GM20000 (cell line): Measurements from ENCODE around the gene CBFB.

Experiments used
- DNase-seq: peaks from one replicate; pipeline ENCODE4 v3.0.0; 2012; ENCODE audit warnings: low spot score
- TF ChIP-seq, protein P1 (sequence below): IDR thresholded peaks from 2 replicates; pipeline ENCODE4 v1.5.1; 2012; ENCODE audit warnings: mild to moderate bottlenecking, control low read depth; ENCODE audit errors: extremely low read depth, missing control alignments

CBFB gene

DNA sequence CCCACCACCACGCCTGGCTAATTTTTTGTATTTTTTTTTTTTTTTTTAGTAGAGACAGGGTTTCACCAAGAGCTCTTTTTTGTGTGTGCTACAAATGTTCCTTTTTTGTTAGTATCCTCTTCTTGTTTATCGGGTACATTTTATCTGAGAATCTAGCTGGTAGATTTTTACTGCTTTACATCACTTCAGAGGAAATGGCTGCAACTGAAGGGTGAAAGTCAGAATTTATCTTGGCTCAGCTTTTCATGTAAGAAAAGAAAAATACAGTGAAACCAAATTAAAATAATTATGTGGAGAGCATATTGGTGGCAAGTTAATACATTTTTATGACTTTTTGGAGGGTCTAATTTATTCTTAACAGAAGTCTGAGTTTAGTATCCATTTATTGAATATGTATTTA lies 26.0 kb downstream of the CBFB start:
- DNase-seq, result no peak
- TF ChIP-seq, protein P1, sequence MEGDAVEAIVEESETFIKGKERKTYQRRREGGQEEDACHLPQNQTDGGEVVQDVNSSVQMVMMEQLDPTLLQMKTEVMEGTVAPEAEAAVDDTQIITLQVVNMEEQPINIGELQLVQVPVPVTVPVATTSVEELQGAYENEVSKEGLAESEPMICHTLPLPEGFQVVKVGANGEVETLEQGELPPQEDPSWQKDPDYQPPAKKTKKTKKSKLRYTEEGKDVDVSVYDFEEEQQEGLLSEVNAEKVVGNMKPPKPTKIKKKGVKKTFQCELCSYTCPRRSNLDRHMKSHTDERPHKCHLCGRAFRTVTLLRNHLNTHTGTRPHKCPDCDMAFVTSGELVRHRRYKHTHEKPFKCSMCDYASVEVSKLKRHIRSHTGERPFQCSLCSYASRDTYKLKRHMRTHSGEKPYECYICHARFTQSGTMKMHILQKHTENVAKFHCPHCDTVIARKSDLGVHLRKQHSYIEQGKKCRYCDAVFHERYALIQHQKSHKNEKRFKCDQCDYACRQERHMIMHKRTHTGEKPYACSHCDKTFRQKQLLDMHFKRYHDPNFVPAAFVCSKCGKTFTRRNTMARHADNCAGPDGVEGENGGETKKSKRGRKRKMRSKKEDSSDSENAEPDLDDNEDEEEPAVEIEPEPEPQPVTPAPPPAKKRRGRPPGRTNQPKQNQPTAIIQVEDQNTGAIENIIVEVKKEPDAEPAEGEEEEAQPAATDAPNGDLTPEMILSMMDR, result no peak

DNA sequence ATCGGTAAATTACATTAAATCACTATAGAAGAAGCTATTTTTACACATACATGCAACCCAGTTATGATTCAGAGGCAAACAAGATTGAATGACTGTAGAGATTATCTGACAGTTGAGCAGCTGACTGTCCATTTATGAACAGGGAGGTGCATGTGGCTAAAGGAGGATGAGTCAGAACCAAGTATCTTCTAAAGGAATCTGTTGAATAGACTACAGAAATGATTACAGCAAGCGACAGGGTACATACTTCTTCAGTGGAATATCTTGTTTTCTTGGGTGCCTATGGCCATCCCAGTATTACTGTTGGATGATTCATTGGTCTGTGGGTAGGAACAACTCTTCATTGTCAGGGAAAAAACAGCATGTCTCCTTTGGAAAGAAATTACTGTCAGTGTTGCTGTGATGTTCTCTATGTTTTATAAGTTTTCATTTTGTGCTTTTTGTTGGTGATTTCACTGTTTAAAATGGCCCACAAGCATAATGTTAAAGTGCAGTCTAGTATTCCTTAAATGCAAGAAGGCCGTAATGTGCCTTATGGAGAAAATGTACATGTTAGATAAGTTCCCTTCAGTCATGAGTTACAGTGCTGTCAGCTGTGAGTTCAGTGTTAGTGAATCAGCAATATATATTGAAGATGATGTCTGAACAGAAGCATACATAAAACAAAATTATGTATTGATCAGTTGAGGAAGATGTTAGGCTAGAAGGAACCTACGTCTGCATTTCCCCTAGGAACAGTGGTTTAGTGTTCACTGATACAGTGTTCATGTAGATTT lies 27.0 kb downstream of the CBFB start:
- TF ChIP-seq, protein P1, result no peak
- peak; percentile 23 for DNase-seq

DNA sequence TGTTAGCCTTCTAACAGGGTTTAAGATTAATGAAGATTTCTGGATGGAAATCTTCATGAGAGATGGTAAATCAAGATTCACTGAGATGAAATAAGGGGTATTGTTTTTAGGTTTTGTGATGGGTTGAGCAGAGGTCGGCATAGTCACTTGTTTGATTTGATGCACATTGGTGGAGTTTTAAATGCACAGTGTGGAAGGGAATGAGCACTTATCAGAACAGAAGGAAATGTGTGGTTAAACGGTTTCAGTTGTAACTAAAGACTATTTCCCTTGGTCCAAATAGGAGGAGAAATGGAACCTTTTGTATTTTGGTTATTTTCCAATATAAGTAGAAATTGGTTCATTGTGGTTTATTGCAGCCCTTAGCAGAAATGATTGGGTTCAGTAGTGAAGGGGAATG lies 34.1 kb downstream of the CBFB start:
- TF ChIP-seq, protein P1, result no peak
- DNase-seq, result no peak

DNA sequence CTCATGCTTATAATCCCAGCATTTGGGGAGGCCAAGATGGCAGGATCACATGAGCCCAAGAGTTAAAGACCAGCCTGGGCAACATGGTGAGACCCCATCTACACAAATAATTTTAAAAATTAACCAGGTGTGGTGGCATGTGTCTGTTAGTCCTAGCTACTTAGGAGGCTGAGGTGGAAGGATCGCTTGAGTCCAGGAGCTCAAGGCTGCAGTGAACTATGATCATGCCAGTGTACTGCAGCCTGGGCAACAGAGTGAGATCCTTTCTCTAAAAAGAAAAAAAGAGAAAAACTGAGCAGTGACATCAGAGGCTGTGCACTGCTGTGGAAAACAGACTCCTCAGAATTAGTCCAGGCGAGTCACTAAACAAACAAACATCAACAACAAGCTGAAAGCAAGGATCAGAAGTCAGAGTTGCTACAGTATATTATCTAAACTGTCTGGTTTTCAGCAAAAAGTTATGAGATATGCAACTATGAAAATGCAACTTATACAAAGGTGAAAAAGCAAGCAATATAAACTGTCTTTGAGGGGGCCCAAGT lies 39.3 kb downstream of the CBFB start:
- TF ChIP-seq, protein P1, result no peak

DNA sequence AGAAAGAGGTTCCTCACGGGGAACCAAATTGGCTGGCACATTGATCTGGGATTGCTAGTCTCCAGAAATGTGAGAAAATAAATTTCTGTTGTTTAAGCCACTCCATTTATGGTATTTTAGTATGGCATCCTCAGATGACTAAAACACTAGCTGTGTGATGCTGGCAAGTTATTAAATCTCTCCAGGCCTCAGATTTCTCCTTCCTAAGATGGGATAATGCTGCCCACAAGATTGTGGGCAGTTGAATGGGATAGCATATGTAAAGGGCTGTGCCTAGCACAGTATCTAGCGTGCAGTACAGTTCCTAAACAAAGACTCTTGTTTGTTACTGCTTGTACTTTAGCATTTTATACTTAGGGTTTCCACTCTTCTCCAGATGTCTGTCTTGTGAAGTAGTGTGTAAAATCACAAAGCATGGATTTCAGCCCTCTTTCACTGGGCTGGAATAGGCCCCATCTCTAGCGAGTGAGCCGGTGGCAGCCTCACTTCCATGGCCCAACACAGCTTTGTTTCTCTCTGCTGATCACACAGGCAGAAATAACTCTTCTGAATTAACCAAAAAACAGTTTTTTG lies 42.6 kb downstream of the CBFB start:
- TF ChIP-seq, protein P1, result no peak
- no peak for DNase-seq

More for the DNA sequence above, 39.3 kb downstream of the CBFB start:
- no peak for DNase-seq

DNA sequence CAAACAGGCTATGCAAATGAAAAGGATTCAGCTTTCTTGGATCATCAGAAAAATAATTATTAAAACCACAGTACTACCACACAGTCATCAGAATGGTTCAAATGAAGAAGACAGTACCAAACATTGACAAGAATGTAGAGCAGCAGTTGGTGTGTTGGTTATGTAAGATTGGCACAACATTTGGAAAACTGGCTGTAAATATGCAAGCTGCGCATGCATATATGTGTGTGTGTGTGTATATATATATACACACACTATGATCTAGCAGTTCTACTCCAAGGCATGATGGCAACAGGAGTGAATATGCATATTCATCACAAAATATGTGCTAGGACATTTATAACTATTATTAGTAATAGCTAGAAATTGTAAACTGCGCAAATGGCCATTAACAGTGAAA lies 46.4 kb downstream of the CBFB start:
- TF ChIP-seq, protein P1, result no peak
- no peak for DNase-seq

DNA sequence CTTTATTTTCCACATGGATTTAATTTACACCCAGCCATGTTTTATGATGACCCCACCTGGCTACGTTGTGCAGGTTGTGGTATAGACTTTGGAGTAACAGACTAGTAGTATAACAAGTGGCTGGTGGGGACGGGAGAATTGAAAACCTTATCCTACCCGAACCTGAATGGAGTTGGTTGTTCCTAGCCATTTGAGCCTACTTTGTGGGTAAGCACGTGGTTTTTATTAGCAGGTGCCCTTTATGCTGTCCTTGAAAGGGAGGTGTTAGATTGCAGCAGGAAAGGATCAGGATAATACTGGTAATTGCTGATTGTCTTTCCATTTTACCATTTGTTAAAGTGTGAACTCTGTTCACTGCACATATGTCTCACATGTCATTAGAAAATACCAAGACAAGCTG lies 48.9 kb downstream of the CBFB start:
- no peak for DNase-seq

More for the DNA sequence above, 48.9 kb downstream of the CBFB start:
- TF ChIP-seq, protein P1, result no peak
